Measurements from ENCODE around the gene CD84.

DNA sequence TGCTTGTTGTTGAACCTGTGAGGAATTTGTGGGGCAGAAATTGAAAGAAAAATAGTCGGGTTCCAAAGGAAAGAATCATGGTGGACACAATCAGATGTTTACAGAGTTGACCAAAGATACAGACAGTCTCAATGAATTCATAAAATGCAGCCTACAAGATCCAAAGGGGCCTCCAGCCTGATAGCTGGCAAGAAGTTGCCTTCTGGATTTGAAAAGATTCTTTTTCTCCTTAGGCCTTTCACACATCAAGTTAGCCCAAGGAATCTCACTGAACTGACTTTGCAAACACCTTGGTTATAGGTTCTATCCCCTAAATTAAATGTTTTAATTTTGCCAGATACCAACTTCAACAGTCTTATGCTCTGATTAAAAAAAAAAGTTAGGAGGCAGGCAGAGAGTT is 46.0 kb upstream of the CD84 start:
- TF ChIP-seq CTCF (IDR thresholded peaks at IDR 0.05): no peak
- no peak for TF ChIP-seq POLR2A (IDR thresholded peaks at IDR 0.05)

All from heart left ventricle (tissue), 13 donors.